Measurements from ENCODE around the gene ASPM.
"Not testable (repeated sequence)": the region's sequence is repeated elsewhere in the genome, so short reads cannot be mapped to it uniquely, and the experiment has no call there.

ASPM gene

DNA sequence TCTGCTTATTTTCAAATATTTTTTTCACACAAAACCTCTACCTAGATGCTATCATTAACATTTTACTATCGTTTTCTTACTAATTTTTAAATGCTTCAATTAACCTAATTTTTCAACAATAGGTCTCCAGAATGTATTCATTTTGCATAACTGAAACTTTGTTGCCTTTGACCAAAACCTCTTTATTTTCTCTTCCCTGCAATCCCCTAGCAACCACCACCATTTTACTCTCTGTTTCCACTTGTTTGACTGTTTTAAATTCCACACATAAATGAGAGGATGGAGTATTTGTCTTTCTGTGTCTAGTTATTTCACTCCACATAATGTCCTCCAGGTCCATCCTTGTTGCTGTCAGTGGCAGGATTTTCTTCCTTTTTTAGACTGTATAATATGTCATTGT, 69.9 kb downstream of the ASPM start:
- no peak for DNase-seq (ENCODE audit: low spot score)

DNA sequence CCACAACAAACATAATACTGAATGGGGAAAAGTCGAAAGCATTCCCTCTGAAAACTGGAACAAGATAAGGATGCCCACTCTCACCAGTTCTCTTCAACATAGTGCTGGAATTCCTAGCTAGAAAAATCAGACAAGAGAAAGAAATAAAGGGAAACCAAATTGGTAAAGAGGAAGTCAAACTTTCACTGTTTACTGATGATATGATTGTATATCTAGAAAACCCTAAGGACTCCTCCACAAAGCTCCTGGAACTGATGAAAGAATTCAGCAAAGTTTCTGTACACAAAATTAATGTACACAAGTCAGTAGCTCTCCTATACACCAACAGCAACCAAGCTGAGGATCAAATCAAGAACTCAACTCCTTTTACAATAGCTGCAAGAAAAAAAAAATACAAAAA, 72.5 kb downstream of the ASPM start:
- DNase-seq (ENCODE audit: low spot score) = no peak

DNA sequence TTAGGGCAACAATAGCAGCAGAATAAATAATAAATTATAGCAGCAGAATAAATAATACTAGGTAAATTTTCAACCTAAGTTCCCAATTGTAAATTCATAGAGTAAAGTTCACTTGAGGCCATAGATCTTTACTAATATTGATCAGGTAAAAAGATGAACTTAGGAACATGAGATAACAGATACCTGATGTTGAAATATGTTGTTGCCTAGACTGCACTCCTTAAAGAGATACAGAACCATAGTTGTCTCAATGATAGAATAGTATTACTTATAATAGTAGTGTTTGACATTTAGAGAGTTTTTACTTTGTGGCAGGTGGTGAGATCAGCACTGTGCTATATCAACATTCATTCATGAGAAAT, 79.0 kb downstream of the ASPM start:
- no peak for DNase-seq (ENCODE audit: low spot score)

DNA sequence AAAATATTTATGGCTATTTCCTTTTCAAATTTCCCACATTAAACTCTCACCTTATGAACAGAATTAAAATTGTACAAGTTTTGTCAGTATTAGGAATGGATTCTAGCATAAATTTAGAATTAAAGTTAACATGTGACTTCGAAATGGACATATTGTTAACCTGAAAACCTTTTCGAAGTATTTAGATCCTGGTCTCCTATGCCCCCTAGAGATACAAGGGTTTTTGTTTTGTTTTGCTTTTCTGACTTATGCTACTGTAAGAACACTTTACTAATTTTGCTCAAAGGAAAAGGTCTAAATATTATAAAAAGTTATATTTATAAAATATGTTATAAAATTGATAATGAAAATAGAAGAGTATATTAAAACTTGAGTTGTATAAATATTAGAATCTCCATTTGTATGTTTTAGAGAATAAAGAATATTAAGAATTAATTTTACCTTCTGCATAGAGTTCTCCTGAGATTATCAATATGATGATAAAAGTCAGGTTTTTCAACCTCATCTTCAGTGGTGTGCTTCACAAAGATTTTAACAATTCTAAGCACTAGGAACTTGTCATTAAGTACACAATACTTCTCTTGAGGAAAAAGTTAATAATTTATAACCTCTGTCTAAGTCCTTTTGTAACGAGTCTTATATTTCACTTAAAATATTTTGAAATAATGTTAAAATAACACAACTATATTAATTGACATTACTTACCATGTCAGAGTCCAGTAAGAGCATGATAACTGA, 79.6 kb downstream of the ASPM start, which contains the start of gene F13B:
F13B (minus strand) TSS at position 542 of the 738 bp plus-strand sequence; CDS start at position 505, 37 bp downstream.
- DNase-seq (ENCODE audit: low spot score) = no peak

DNA sequence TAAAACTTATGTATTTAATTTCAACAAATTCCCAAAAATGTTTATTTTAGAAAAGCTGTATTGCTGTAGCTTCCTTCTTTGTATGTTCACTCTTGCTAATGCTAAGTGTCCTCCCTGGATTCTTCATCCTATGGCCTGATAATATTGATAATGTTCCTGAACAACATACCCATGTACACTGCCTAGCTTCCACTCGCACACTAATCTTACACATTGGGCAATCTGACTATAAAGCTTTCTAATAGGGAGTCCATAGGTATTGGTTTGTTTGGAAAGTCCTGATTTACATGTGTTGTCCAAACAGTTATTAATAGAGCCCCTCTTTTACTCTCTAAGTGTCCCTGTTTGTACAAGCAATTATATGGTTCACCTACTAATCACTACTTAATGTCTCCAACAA, 80.2 kb downstream of the ASPM start:
- DNase-seq (ENCODE audit: low spot score) = no peak

DNA sequence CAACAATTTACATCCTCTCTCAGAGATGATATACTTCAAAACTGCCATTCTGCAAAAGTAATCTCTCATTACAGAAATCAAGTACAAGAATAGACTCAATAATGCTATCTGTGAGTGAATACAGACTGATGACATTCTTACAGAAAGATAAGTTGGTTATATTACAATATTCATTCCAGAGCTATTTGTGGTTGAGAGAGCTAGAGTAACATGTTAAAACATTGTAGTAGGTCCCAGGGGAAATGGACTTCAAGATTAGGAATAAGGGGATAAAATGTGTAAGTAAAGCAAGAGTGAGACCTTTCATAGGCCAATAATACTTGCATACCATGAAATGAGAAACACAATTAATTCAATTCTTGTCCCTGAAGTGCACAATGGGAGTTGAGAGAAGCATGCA, 80.9 kb downstream of the ASPM start:
- no peak for DNase-seq (ENCODE audit: low spot score)

DNA sequence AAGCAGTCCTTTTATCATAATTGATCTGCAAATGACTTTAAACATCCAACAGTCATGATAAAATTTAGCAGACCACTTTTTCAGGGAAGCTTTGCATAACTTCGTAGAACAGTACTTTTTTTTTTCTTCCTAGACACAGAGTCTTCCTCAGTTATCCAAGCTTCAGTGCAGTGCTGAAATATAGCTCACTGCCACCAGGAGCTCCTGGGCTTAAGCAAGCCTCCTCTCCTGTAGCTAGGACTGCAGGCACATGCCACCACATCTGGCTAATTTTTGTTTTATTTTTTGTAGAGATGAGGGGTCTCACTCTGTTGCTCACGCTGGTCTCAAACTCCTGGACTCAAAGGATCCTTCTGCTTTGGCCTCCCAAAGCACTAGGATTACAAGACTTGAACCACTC, 83.3 kb downstream of the ASPM start:
- DNase-seq (ENCODE audit: low spot score) = no peak

DNA sequence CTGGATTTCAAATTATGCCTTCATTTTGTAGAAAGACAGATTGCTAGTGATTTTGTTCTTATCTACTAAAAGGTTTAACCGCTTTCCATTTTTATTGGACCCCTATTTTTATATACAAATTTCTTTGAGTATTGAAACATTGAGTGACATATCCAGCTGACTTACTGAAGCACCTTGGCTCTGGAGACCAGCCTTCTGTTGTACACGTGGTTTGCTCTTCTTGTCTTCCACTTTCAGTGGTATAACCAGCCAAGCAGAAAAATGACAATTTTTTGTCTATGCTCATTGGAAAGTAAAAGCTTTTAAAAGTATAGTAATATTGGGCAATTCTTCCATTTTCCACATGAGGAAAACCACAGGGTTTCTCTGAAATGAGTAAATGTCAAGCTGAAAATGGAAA, 83.8 kb downstream of the ASPM start:
- DNase-seq (ENCODE audit: low spot score) = no peak

DNA sequence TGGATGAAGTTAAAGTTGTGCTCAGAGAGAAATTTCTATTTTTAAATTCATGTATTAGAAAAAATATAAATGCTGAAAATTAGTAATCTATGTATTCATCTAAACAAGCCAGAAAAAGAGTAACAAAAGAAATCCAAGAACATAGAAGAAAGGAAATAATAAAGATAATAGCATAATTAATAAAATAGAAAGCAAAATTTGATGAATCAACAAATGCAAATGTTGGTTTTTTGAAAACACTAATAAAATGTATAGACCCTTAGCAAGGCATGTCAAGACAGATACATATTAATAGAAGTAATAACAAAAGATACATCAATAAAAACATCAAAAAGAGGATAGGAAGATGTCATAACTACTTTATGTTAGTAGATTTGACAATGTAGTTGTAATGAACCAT, 97.4 kb downstream of the ASPM start:
- no peak for DNase-seq (ENCODE audit: low spot score)

DNA sequence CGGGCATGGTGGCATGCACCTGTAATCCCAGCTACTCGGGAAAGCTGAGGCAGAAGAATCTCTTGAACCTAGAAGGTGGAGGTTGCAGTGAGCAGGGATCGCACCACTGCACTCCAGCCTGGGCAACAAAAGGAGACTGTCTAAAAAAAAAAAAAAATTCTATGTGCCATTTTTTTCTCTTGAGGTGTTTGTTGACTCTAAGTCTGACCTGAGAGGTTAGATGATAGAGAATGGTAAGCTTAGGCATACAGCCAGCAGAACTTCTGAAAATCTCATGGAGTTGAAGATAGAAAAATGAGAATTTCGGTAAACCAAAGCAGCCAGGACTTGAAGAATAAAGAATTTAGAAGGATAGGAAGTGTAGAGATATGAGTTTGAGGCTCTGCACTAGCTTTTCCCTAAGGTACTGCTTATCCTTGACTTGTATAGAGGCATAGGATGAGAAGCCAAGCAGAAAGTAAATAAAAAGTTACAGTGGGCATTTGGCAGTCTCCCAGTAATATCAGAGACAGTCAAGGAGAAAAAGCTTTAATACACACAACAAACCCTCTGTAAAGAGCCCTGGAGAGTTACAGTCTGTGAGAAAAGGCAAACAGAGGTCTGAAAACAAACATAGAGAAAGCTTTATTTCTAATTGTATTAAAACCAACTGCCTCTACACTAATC, 103.7 kb downstream of the ASPM start:
- DNase-seq (ENCODE audit: low spot score) = no peak

DNA sequence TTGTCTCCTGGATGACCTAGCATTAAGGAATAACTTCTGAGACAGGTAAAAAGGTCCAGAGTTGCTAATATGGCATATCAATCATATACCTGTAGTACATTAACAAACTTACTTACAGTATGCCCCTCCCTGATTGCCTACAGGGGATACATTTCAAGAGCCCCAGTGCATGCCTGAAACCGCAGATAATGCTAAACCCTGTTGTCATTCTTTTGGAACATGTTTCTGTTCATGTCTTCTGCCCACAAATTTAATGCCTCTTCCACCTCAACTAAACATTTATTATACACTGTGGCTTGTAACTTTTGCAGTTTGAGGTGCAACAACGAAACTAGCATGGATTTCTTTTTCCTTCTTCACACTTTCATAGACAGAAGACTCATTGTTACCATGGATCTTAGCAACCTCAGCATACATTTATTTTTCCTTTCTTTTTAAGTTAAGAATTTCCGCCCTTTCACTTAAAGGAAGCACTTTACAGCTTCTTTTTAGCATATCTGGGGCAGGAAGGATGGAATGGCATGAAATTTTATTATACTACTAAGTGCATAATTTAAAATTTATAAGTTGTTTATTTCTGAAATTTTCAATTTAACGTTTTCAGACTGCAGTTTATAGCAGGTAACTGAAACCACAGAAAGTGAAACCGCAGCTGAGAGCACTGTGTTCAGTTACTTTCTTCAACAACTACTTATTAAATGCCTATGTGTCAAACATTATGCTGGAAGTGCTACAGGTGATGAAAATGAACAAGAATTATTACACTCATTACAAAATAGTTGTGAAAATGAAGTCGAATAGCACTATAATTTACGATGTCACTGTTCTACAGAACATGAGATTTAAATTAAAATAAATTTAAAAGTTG, 104.7 kb downstream of the ASPM start:
- no peak for DNase-seq (ENCODE audit: low spot score)

DNA sequence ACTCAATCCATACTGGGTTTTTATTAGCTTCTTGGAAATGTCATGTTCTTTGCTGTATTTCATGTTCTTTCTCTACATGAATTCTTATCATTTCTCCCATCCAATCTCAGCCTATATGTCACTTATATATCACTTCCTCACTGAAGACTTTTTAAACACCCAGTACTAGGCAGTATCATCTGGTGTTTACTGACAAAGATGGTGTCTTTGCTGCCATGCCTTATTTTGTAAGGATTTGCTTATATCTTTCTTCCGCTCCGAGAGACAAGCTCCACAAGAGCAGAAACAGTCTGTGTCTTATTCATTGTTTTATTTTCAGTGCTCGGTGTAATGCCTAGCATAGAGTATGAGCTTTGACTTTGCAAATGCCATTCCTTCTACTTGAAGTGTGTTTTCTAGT, 109.6 kb downstream of the ASPM start:
- no peak for DNase-seq (ENCODE audit: low spot score)

DNA sequence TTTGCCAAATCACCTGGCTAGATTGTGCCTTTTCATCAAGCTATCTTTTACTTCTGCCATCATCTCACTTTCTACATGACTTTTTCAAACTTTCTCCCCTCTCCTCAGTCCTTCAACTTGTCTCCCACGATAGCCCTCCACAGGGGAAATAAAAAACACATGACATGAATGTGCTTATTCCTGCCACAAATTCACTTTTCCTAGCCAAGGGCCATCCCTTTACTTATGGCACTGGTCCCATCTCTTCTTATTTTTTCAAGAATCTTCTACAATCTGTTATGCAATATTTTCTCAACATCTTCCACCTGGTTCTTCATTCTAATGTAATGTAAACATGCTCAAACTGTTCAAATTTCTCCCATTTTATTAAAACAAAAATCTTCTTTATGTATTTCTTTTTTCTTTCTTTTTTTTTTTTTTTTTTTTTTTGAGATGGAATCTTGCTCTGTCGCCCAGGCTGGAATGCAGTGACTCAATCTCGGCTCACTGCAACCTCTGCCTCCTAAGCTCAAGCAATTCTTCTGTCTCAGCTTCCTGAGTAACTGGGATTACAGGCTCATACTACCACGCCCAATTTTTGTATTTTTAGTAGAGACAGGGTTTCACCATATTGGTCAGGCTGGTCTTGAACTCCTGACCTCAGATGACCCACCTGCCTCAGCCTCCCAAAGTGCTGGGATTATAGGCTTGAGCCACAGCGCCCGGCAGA, 111.7 kb downstream of the ASPM start:
- DNase-seq (ENCODE audit: low spot score) = not testable (repeated sequence)

All from putamen (tissue), 1 donor.